GM18951 (cell line): ENCODE data around the gene RPH3AL.
"Not testable (repeated sequence)": the region's sequence is repeated elsewhere in the genome, so short reads cannot be mapped to it uniquely, and the experiment has no call there.

Experiments used
- POLR2A ChIP-seq: IDR thresholded peaks from 4 replicates; pipeline ENCODE4 v1.6.1; 2011; ENCODE audit warnings: mild to moderate bottlenecking; ENCODE audit not compliant: insufficient read length, insufficient read depth; ENCODE audit errors: extremely low read depth
- in situ Hi-C: fragments of 300-500 bp; cut with MboI; formaldehyde crosslinking; loops from one replicate; pipeline ENCODE4 v1.12.0; 2022; ENCODE audit warnings: low sequenced_read_pairs, mixed read lengths, inconsistent platforms; ENCODE audit not compliant: unreplicated experiment

RPH3AL gene

DNA sequence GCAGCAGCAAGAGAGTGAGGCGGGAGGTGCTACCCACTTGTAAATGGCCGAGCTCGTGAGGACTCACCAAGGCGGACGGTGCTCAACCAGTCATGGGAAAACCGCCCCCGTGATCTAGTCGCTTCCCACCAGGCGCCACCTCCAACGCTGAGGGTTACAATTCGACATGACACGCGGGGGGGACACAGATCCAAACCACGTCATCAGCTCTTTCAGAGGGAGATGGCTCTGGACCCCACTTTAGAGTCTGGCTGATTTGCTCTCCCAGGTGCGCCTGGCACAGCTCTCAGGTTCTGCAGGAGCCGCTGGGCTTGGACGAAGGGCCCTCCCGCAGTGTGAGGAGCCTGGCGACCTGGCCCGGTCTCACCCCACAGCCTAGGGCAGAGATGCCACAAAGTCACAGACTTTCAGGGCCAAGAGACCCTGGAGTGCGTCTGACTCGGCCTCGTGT, 150.1 kb downstream of the RPH3AL start:
- in situ Hi-C loops: no loop called here
- no peak for TF ChIP-seq POLR2A

GRCh38 chr17:201736-202135, 150.9 kb downstream of the RPH3AL start:
- in situ Hi-C loops: not testable (repeated sequence)

DNA sequence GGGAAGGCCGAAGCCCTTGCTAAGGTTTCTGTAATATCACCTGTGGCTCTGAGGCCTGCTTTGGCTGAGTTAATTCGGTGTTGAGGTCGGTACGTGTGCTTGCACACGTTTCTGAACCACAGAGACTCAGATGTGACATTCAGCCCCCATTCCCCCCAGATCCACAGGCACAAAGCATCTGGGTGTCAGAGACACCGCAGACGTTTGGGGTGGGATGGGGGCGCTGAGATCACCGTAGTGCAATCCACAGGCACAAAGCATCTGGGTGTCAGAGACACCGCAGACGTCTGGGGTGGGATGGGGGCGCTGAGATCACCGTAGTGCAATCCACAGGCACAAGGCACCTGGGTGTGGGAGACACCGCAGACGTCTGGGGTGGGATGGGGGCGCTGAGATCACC, 151.3 kb downstream of the RPH3AL start:
- in situ Hi-C loops: not testable (repeated sequence)

- no peak for TF ChIP-seq POLR2A
- in situ Hi-C loops: no loop called here
Observed at GRCh38 chr17:200586-200985, 152.0 kb downstream of the RPH3AL start.

DNA sequence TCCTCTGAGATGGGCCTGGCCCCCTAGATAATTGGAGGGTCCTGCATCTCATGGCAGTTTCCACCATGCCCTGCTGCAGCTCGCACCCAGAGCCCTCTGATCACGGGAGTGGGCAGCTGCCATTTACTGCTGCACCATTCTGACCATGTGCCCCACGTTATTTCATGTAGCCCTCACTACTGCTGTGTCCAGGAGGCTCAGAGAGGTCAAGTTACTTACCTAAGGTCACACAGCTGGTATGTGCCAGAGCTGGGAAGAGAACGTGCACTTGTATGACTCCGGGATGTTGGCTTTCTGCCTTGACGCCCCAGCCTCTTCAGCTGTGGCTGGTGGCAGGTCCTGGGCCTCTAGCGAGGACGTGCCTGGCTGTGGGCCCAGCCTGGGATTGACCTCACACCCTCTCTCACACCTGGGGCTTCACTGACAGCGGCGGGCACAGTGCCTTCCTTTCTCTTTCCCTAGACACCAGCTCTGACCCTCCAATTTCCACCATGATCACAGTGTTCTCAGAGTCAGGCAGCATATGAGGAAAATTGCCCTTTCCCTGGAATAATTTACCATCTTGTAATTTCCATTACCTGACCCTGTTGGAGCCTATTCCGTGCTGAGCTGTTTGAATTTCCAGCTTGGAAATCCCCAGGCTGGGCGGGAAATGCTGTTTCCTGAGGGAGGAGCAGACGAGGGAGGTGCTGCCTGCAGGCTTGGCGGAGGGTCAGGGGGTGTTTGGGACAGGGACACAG, 152.6 kb downstream of the RPH3AL start:
- in situ Hi-C loops: no loop called here
- TF ChIP-seq POLR2A: no peak

DNA sequence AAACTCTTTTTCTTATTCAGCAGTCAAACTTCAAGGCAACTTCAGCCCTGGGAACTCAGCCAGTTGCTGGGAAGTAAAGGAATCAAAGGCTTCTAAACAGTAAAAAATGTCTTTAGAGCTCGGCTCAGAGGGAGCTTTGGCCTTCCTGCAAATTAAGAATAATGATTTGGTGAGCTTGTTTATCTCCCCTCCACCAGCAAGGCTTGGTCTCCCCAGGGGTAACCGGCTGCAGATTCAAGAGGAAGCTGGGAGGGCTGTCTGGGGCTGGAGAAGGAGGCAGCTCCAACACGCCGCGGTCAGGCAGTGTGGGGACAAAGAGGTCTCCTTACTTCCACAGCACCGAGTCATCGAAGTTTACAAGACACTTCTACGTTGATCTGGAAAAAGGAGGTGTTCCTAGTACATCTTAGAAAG, 153.4 kb downstream of the RPH3AL start:
- in situ Hi-C loops: no loop called here
- no peak for TF ChIP-seq POLR2A

DNA sequence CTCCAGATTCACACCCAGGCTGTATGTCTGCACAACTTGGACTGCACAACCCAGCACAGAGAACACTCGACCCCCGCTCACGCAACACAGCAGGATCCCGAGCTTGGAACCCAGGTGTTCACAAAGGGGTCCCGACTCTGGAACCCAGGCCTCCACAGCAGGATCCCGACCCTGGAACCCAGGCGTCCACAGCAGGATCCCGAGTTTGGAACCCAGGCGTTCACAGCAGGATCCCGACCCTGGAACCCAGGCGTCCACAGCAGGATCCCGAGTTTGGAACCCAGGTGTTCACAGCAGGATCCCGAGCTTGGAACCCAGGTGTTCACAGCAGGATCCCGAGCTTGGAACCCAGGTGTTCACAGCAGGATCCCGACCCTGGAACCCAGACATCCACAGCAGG, 154.4 kb downstream of the RPH3AL start:
- in situ Hi-C loops: not testable (repeated sequence)

GRCh38 chr17:197352-197751, 155.3 kb downstream of the RPH3AL start:
- in situ Hi-C loops: no loop called here
- TF ChIP-seq POLR2A: no peak

DNA sequence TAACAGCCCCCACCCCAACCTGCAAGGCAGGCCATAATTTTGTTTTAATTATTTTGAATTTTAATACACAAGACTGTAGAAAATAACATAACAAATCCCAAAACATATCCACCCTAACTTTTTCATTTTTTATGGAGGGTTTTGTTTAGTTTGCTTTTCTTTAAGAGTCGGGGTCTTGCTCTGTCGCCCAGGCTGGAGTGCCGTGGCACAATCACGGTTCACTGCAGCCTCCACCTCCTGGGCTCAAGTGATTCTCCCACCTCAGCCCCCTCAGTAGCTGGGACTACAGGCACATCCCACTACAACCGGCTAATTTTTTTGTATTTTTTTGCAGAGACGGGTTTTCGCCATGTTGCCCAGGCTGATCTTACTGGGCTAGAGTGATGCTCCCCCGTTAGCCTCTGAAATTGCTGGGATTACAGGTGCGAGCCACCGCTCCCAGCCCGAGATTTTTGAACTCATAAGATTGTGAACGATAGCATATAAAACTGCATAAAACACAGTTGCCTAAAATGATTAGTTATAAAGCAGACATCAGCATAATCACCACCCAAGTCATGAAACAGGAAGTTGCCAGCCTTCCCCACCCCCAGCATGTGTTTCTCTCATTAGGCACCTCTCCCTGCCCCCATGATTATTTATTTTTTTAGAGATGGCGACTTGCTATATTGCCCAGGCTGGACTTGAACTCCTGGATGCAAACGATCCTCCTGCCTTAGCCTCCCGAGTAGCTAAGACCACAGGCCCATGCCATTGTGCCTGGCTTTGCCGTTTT, 157.6 kb downstream of the RPH3AL start:
- in situ Hi-C loops: no loop called here
- TF ChIP-seq POLR2A: no peak

- in situ Hi-C loops: no loop called here
- no peak for TF ChIP-seq POLR2A
Observed at GRCh38 chr17:193841-194806, 158.5 kb downstream of the RPH3AL start.

- no peak for TF ChIP-seq POLR2A
- in situ Hi-C loops: no loop called here
Observed at GRCh38 chr17:193426-193810, 159.2 kb downstream of the RPH3AL start.

DNA sequence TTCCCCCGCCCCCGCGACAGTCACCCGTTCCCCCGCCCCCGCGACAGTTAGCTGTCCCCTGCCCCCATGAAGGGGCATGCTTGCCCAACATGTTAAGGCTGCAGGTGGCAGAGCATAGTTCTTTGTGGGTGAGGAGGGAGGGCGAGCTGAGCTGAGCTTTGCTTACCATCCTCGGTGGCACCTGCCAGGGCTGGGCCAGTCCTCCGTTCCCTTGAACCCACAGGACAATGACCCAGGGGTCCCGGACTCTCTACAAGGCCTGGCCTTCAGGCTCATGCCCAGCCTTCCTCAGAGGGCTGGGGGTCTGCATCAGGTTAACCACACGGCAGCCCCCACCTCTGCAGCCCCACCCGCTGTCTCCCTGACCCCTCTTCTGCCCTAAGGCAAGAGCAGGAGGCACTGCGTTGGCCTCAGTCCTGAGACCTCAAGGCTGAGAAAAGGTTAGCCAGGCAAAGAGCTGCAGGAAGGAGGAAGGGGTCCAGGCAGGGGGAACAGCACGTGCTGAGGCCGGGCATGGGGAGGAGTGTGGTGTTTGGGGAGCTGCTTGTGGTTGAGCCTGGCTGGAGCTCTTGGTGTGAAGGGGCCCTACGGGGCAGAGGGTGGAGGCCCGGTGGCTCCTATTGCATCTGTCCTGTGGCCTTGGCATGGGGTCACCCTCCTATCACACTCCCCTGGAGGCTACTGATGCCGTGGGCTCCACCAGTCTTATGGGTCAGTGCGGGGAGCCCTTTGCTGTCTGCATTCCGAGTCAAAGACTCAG, 159.8 kb downstream of the RPH3AL start:
- in situ Hi-C loops: no loop called here
- TF ChIP-seq POLR2A: no peak

DNA sequence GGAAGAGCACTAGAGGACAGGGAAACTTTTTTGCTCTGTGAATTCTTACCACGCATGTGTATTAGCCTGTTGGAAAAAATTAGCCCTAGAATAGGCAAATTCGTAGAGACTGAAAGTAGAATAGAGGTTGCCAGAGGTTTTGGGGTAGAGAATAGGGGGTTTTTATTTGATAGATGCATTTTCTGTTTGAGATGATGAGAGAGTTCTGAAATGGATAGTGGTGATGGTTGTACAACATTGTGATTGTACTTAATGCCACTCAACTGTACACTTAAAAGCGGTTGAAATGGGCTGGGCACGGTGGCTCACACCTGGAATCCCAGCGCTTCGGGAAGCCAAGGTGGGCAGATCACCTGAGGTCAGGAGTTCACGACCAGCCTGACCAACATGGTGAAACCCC, 163.2 kb downstream of the RPH3AL start:
- TF ChIP-seq POLR2A: no peak
- in situ Hi-C loops: no loop called here

GRCh38 chr17:187130-187529, 165.5 kb downstream of the RPH3AL start:
- TF ChIP-seq POLR2A: no peak
- in situ Hi-C loops: no loop called here
